Left ventricle myocardium inferior (tissue), 1 donor: ENCODE measurements around the gene IDE. TPM values are rescaled to one million over a fixed set of nuclear protein-coding genes. Genes with fewer than 3 reads are reported as not detected.

Experiments
- DNase-seq: peaks from one replicate; pipeline ENCODE4 v3.0.0-alpha.2; 2020
- H3K27ac ChIP-seq: fragments of 200-600 bp; replicated peaks from 2 replicates; pipeline ENCODE4 v1.8.0; 2021
- H3K27me3 ChIP-seq: fragments of 200-600 bp; 2 replicates; pipeline ENCODE4 v1.8.0; 2021; ENCODE audit warnings: low read depth
- H3K36me3 ChIP-seq: fragments of 200-600 bp; 2 replicates; pipeline ENCODE4 v1.8.0; 2021
- H3K4me1 ChIP-seq: fragments of 200-600 bp; 2 replicates; pipeline ENCODE4 v1.8.0; 2021
- H3K4me3 ChIP-seq: fragments of 200-600 bp; 2 replicates; pipeline ENCODE4 v1.8.0; 2021; ENCODE audit warnings: mild to moderate bottlenecking, moderate library complexity
- H3K9me3 ChIP-seq: fragments of 200-600 bp; replicated peaks from 2 replicates; pipeline ENCODE4 v1.8.0; 2021
- CTCF ChIP-seq: fragments of 200-600 bp; IDR thresholded peaks from 2 replicates; pipeline ENCODE4 v1.8.0; 2021; ENCODE audit warnings: antibody characterized with exemption, mild to moderate bottlenecking, borderline replicate concordance
- intact Hi-C: fragments of 100-400 bp; cut with micrococcal nuclease; formaldehyde crosslinking; loops from one replicate; pipeline ENCODE4 v1.11.0; 2022
- total RNA-seq: library from RNA; stranded (reverse); fragmentation: NEBNext Ultra II Directional; extraction: Animal tissue kit (Norgen Biotek cat#: 25700); gene quantifications from one replicate; pipeline ENCODE4 v1.2.1, GENCODE V29; 2021
- donor health status: DM: no; HTN: yes; CAD: no; lungs with severe emphysema.

IDE gene
- total RNA-seq, 1 donor from 2014 or later = 42.1 TPM

GRCh38 chr10:92419740-92420545 lies 153.9 kb downstream of the IDE start:
- Histone ChIP-seq H3K4me3 (peak overlapping the region; percentile 66), H3K9me3 (peaks cover 10% of the 10 kb centered on the region), H3K27ac (peak overlapping the region; percentile 25), H3K27me3 (no peaks in the 10 kb centered on the region), H3K36me3 (no peaks in the 10 kb centered on the region), H3K4me1 (peaks cover 8% of the 10 kb centered on the region)
- intact Hi-C loops = loop anchor here (10.0 kb wide), 1 partner anchor 335 kb away; no protein-coding TSS in a partner anchor
- TF ChIP-seq CTCF = peak; percentile 58
- peak; percentile 52 for DNase-seq

- H3K27ac ChIP-seq = no peak overlapping the region
- H3K36me3 ChIP-seq = no peaks in the 10 kb centered on the region
- DNase-seq = no peak
- no peaks in the 10 kb centered on the region for H3K27me3 ChIP-seq
- H3K4me1 ChIP-seq = peaks cover 8% of the 10 kb centered on the region
- intact Hi-C loops = no loop called here
- H3K4me3 ChIP-seq = no peak overlapping the region
- no peak for TF ChIP-seq CTCF
- peaks cover 10% of the 10 kb centered on the region for H3K9me3 ChIP-seq
These were observed 155.0 kb downstream of the IDE start for GRCh38 chr10:92418891-92419290.

GRCh38 chr10:92418221-92418620 lies 155.7 kb downstream of the IDE start:
- no peak overlapping the region for H3K4me3 ChIP-seq
- intact Hi-C loops = no loop called here
- DNase-seq = no peak
- no peaks in the 10 kb centered on the region for H3K27me3 ChIP-seq
- H3K4me1 ChIP-seq = peaks cover 8% of the 10 kb centered on the region
- H3K9me3 ChIP-seq = peaks cover 10% of the 10 kb centered on the region
- no peaks in the 10 kb centered on the region for H3K36me3 ChIP-seq
- no peak overlapping the region for H3K27ac ChIP-seq
- no peak for TF ChIP-seq CTCF

- Histone ChIP-seq H3K4me3 (no peak overlapping the region), H3K4me1 (no peaks in the 10 kb centered on the region), H3K36me3 (no peaks in the 10 kb centered on the region), H3K9me3 (peaks cover 10% of the 10 kb centered on the region), H3K27ac (no peak overlapping the region), H3K27me3 (no peaks in the 10 kb centered on the region)
- intact Hi-C loops = no loop called here
- TF ChIP-seq CTCF = no peak
- no peak for DNase-seq
These were observed 160.4 kb downstream of the IDE start for GRCh38 chr10:92413519-92413918.

GRCh38 chr10:92413011-92413410 lies 160.9 kb downstream of the IDE start:
- Histone ChIP-seq H3K36me3 (no peaks in the 10 kb centered on the region), H3K4me3 (no peak overlapping the region), H3K27me3 (no peaks in the 10 kb centered on the region), H3K9me3 (peaks cover 10% of the 10 kb centered on the region), H3K4me1 (no peaks in the 10 kb centered on the region), H3K27ac (no peak overlapping the region)
- intact Hi-C loops = no loop called here
- no peak for TF ChIP-seq CTCF
- DNase-seq = no peak
